ENCODE results near the gene ALDH1B1. TPM values are rescaled to one million over a fixed set of nuclear protein-coding genes. Genes with fewer than 3 reads are reported as not detected.

ALDH1B1 gene
- total and polyA plus RNA-seq, 2 donors, result 6.7 to 15.0 TPM

GRCh38 chr9:38382141-38382540, 10.4 kb upstream of the ALDH1B1 start:
- no peaks in the 10 kb centered on the region for H3K36me3 ChIP-seq (ENCODE audit: control insufficient read depth in 2 of 2, insufficient read depth in 2 of 2, low read length in 1 of 2)
- peaks cover 0 to 10% of the 10 kb centered on the region in 2 donors for H3K9me3 ChIP-seq (ENCODE audit: control insufficient read depth in 2 of 2, insufficient read depth in 1 of 2, low read length in 1 of 2)
- 96% methylated on average over 8 of the region's 8 CpGs for WGBS
- DNase-seq (ENCODE audit: low read depth in 6 of 9, low spot score in 9 of 9), result no peak
- no peak overlapping the region for H3K27ac ChIP-seq (ENCODE audit: low read depth in 1 of 2, low read length in 1 of 2)
- H3K4me1 ChIP-seq (ENCODE audit: control insufficient read depth in 2 of 2, insufficient read depth in 2 of 2, low read length in 2 of 2), result no peaks in the 10 kb centered on the region
- H3K27me3 ChIP-seq (ENCODE audit: control insufficient read depth in 2 of 2, insufficient read depth in 1 of 2, low read length in 1 of 2), result no peaks in the 10 kb centered on the region
- H3K4me3 ChIP-seq (ENCODE audit: low read length in 2 of 2), result no peak overlapping the region

GRCh38 chr9:38384990-38385848, 7.3 kb upstream of the ALDH1B1 start:
- no peak overlapping the region for H3K27ac ChIP-seq (ENCODE audit: low read depth in 1 of 2, low read length in 1 of 2)
- H3K27me3 ChIP-seq (ENCODE audit: control insufficient read depth in 2 of 2, insufficient read depth in 1 of 2, low read length in 1 of 2), result no peaks in the 10 kb centered on the region
- H3K9me3 ChIP-seq (ENCODE audit: control insufficient read depth in 2 of 2, insufficient read depth in 1 of 2, low read length in 1 of 2), result peaks cover 0 to 10% of the 10 kb centered on the region in 2 donors
- H3K4me1 ChIP-seq (ENCODE audit: control insufficient read depth in 2 of 2, insufficient read depth in 2 of 2, low read length in 2 of 2), result no peaks in the 10 kb centered on the region
- DNase-seq (ENCODE audit: low read depth in 6 of 9, low spot score in 9 of 9), result no peak
- no peaks in the 10 kb centered on the region for H3K36me3 ChIP-seq (ENCODE audit: control insufficient read depth in 2 of 2, insufficient read depth in 2 of 2, low read length in 1 of 2)
- WGBS, result 86% methylated on average over 3 of the region's 3 CpGs
- H3K4me3 ChIP-seq (ENCODE audit: low read length in 2 of 2), result no peak overlapping the region

- WGBS, result 97% methylated on average over 3 of the region's 3 CpGs
- H3K27ac ChIP-seq (ENCODE audit: low read depth in 1 of 2, low read length in 1 of 2), result no peak overlapping the region
- no peak for DNase-seq (ENCODE audit: low read depth in 6 of 9, low spot score in 9 of 9)
- peaks cover 0 to 10% of the 10 kb centered on the region in 2 donors for H3K9me3 ChIP-seq (ENCODE audit: control insufficient read depth in 2 of 2, insufficient read depth in 1 of 2, low read length in 1 of 2)
- H3K36me3 ChIP-seq (ENCODE audit: control insufficient read depth in 2 of 2, insufficient read depth in 2 of 2, low read length in 1 of 2), result no peaks in the 10 kb centered on the region
- H3K4me3 ChIP-seq (ENCODE audit: low read length in 2 of 2), result no peak overlapping the region
- no peaks in the 10 kb centered on the region for H3K4me1 ChIP-seq (ENCODE audit: control insufficient read depth in 2 of 2, insufficient read depth in 2 of 2, low read length in 2 of 2)
- peaks cover 0 to 5% of the 10 kb centered on the region in 2 donors for H3K27me3 ChIP-seq (ENCODE audit: control insufficient read depth in 2 of 2, insufficient read depth in 1 of 2, low read length in 1 of 2)
These were observed 6.6 kb upstream of the ALDH1B1 start for GRCh38 chr9:38385896-38386295.

- Histone ChIP-seq H3K4me3 (ENCODE audit: low read length in 2 of 2) (no peak overlapping the region), H3K36me3 (ENCODE audit: control insufficient read depth in 2 of 2, insufficient read depth in 2 of 2, low read length in 1 of 2) (no peaks in the 10 kb centered on the region), H3K4me1 (ENCODE audit: control insufficient read depth in 2 of 2, insufficient read depth in 2 of 2, low read length in 2 of 2) (no peaks in the 10 kb centered on the region), H3K27me3 (ENCODE audit: control insufficient read depth in 2 of 2, insufficient read depth in 1 of 2, low read length in 1 of 2) (peaks cover 0 to 10% of the 10 kb centered on the region in 2 donors), H3K9me3 (ENCODE audit: control insufficient read depth in 2 of 2, insufficient read depth in 1 of 2, low read length in 1 of 2) (peaks cover 0 to 10% of the 10 kb centered on the region in 2 donors), H3K27ac (ENCODE audit: low read depth in 1 of 2, low read length in 1 of 2) (no peak overlapping the region)
- DNase-seq (ENCODE audit: low read depth in 6 of 9, low spot score in 9 of 9), result no peak
- WGBS, result 95% methylated on average over 4 of the region's 4 CpGs
These were observed 6.1 kb upstream of the ALDH1B1 start for GRCh38 chr9:38386319-38386895.

- H3K9me3 ChIP-seq (ENCODE audit: control insufficient read depth in 2 of 2, insufficient read depth in 1 of 2, low read length in 1 of 2), result peaks cover 0 to 10% of the 10 kb centered on the region in 2 donors
- no peaks in the 10 kb centered on the region for H3K4me1 ChIP-seq (ENCODE audit: control insufficient read depth in 2 of 2, insufficient read depth in 2 of 2, low read length in 2 of 2)
- H3K27ac ChIP-seq (ENCODE audit: low read depth in 1 of 2, low read length in 1 of 2), result no peak overlapping the region
- H3K4me3 ChIP-seq (ENCODE audit: low read length in 2 of 2), result no peak overlapping the region
- DNase-seq (ENCODE audit: low read depth in 6 of 9, low spot score in 9 of 9), result no peak
- WGBS, result 41% methylated on average over 1 of the region's 1 CpG
- no peaks in the 10 kb centered on the region for H3K36me3 ChIP-seq (ENCODE audit: control insufficient read depth in 2 of 2, insufficient read depth in 2 of 2, low read length in 1 of 2)
- peaks cover 0 to 15% of the 10 kb centered on the region in 2 donors for H3K27me3 ChIP-seq (ENCODE audit: control insufficient read depth in 2 of 2, insufficient read depth in 1 of 2, low read length in 1 of 2)
These were observed 5.4 kb upstream of the ALDH1B1 start for GRCh38 chr9:38387066-38387465.

DNA sequence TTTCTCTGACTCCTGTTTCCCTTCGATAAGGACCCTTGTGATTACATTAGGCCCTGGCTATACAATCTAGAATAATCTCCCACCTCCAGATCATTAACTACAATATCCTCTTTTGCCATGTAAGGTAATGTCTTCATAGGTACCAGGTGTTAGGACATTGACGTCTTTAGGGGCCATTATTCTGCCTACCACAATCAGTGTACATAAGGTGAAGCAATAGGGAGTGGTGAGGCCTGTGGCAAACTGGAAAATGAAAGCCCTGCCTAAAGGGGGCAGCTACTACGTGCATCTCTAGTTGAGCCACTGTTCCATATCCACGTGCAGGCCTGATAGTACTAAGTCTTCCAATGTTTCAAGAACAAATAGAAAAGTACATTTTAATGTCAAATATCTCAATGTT, 4.8 kb upstream of the ALDH1B1 start:
- Histone ChIP-seq H3K4me3 (ENCODE audit: low read length in 2 of 2) (no peak overlapping the region), H3K27ac (ENCODE audit: low read depth in 1 of 2, low read length in 1 of 2) (no peak overlapping the region), H3K9me3 (ENCODE audit: control insufficient read depth in 2 of 2, insufficient read depth in 1 of 2, low read length in 1 of 2) (peaks cover 0 to 10% of the 10 kb centered on the region in 2 donors), H3K36me3 (ENCODE audit: control insufficient read depth in 2 of 2, insufficient read depth in 2 of 2, low read length in 1 of 2) (no peaks in the 10 kb centered on the region), H3K4me1 (ENCODE audit: control insufficient read depth in 2 of 2, insufficient read depth in 2 of 2, low read length in 2 of 2) (peaks cover under 1 to 2% of the 10 kb centered on the region in 2 donors), H3K27me3 (ENCODE audit: control insufficient read depth in 2 of 2, insufficient read depth in 1 of 2, low read length in 1 of 2) (peaks cover 0 to 22% of the 10 kb centered on the region in 2 donors)
- no peak for DNase-seq (ENCODE audit: low read depth in 6 of 9, low spot score in 9 of 9)
- WGBS, result 96% methylated on average over 4 of the region's 4 CpGs

DNA sequence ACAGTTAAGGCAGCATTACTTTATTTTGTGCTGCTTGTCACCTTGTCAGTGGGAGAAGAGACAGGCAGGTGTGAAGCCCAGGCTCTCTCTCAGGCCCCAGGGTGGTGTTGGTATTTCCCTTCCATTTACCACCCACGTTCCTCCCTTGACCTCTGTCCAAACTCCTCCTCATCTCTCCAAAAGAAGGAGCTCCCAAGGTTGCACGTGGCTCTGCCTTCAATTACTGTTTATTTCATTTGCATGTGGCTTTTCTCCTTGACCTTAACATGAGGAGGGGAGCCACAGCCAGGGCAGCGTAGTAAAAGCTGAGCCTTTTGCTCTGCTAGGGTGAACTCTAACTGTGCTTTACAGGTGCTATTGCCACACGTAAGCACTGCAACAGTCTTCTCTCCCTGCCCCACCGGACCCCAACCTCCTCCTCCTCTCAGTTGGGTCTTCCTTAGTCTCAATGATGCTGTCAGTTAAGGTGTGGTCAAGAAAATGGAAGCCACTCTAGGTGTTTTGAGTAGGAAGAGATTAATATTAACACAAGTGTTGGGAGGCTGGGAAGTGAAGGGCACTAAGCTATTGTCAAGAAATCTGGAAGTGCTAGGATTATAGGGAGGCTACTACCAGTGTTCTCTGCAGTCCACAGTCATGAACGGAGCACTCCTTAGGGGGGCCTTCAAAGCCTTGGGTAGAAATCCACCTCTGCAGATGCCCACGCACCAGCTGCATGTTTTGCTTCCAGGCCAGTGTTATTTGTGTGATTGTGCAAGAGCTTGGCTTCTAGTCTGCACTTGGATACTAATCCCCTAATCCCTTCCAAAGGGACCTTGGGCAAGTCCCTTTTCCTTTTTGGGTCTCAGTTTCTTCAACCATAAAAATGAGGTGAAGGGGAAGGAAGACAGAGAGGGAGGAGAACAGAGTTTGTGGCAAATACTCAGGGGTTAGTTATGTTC, 3.9 kb upstream of the ALDH1B1 start:
- no peak for DNase-seq (ENCODE audit: low read depth in 6 of 9, low spot score in 9 of 9)

DNA sequence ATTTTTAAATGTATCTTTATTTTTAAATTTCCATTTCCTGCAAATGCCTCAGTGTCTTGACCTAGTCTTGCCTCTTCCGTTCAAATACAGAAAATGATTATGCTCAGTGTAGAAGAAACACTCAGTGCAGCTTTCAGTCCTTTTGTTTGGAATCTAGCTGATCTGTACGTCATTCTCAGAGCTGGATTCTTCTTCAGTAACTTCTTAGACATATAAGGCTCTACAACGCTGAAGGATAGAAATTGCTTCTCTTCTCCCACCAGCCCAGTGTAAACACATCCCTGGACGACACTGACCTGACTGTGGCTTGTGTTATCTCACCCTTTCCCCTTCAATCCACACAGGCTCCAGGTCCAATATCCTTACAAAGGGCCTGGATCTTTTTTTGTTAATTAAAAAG, 3.2 kb upstream of the ALDH1B1 start:
- Histone ChIP-seq H3K4me3 (ENCODE audit: low read length in 2 of 2) (no peak overlapping the region), H3K27ac (ENCODE audit: low read depth in 1 of 2, low read length in 1 of 2) (no peak overlapping the region), H3K27me3 (ENCODE audit: control insufficient read depth in 2 of 2, insufficient read depth in 1 of 2, low read length in 1 of 2) (peaks cover 0 to 31% of the 10 kb centered on the region in 2 donors), H3K4me1 (ENCODE audit: control insufficient read depth in 2 of 2, insufficient read depth in 2 of 2, low read length in 2 of 2) (peaks cover 4% of the 10 kb centered on the region in 2 donors), H3K9me3 (ENCODE audit: control insufficient read depth in 2 of 2, insufficient read depth in 1 of 2, low read length in 1 of 2) (peaks cover 0 to 10% of the 10 kb centered on the region in 2 donors), H3K36me3 (ENCODE audit: control insufficient read depth in 2 of 2, insufficient read depth in 2 of 2, low read length in 1 of 2) (no peaks in the 10 kb centered on the region)
- WGBS, result 93% methylated on average over 4 of the region's 4 CpGs
- DNase-seq (ENCODE audit: low read depth in 6 of 9, low spot score in 9 of 9), result no peak

More for the DNA sequence above, 3.9 kb upstream of the ALDH1B1 start:
- Histone ChIP-seq H3K27me3 (ENCODE audit: control insufficient read depth in 2 of 2, insufficient read depth in 1 of 2, low read length in 1 of 2) (peaks cover 0 to 30% of the 10 kb centered on the region in 2 donors), H3K4me1 (ENCODE audit: control insufficient read depth in 2 of 2, insufficient read depth in 2 of 2, low read length in 2 of 2) (peaks cover 4% of the 10 kb centered on the region in 2 donors), H3K27ac (ENCODE audit: low read depth in 1 of 2, low read length in 1 of 2) (no peak overlapping the region), H3K4me3 (ENCODE audit: low read length in 2 of 2) (no peak overlapping the region), H3K36me3 (ENCODE audit: control insufficient read depth in 2 of 2, insufficient read depth in 2 of 2, low read length in 1 of 2) (no peaks in the 10 kb centered on the region), H3K9me3 (ENCODE audit: control insufficient read depth in 2 of 2, insufficient read depth in 1 of 2, low read length in 1 of 2) (peaks cover 0 to 10% of the 10 kb centered on the region in 2 donors)
- 86% methylated on average over 7 of the region's 7 CpGs for WGBS
